ENCODE results near the gene IMPA2.

Gene IMPA2

GRCh38 chr18:11991021-11991795 lies 9.9 kb downstream of the IMPA2 start:
- DNase-seq: no peak

DNA sequence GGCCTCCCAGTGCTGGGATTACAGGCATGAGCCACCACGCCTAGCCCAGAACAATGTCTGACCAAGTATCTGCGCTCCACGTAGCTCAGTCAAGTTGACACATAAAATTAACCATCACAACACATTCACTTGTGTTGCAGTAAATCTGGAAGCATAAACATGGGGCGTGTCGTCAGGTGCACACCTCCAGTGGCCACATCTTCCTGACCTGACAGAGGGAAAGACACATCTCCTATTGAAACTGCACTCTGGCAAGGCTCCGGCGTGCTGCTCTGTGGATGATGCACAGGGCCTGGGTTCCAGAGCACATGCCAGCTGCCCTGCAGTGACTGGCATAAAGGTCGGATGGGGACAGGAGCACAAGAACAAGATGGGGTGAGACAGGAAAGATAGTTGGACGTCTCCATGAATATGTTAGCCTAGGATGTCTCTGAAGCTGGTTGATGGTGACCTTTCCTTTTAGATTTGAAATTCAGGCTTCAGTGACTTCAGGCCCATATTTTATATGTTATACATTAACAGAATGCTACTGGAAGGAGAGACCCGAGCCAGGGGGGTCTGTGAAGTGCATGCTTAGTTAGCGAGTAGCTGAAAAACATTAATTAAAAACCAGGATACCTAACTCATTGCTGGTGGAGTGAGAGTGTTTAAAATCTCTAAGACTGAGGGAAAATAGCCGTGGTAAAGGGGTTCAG lies 10.9 kb downstream of the IMPA2 start:
- DNase-seq: no peak

- no peak for DNase-seq
Observed at GRCh38 chr18:11993264-11993916, 12.1 kb downstream of the IMPA2 start.

- no peak for DNase-seq
Observed at GRCh38 chr18:11994336-11994702, 13.0 kb downstream of the IMPA2 start.

DNA sequence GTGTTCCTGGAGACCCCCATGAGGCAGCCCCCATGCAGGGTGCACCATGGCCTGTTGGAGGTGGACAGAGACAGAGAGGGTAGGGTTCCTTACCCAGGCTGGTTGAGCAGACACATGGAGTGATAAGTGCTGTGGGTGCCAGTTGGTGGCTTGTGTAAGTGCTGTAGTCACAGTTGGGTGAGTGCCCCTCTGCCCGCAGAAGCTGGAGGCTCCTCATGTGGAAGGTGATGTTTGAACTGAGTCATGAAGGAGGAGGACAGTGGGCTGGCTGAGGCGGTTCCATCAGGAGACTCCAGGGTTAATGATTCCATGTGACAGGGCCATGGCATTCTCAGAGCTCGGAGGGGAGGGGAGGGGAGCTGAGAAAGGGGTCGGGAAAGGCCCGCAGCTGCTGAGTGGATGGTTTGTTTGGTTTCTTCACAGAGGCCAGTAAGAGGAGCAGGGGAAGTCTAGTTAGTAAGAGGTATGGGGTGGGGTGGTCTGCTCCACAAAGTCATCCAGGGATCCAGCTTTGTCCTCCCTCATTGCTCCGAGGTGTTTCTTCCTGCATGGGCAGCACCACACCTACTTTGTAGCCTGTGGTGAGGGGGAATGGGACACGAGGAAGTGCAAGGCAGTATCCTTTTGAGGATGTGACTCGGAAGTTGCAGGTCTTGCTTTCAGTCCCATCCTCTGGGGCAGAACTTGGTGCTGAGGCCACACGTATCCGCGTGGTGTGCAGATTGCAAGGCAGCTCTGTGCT lies 13.6 kb downstream of the IMPA2 start:
- no peak for DNase-seq

- no peak for DNase-seq
Observed at GRCh38 chr18:11995445-11996189, 14.3 kb downstream of the IMPA2 start.

- DNase-seq: no peak
Observed at GRCh38 chr18:11996190-11996754, 15.0 kb downstream of the IMPA2 start.

- DNase-seq: no peak
Observed at GRCh38 chr18:11996907-11997306, 15.6 kb downstream of the IMPA2 start.

DNA sequence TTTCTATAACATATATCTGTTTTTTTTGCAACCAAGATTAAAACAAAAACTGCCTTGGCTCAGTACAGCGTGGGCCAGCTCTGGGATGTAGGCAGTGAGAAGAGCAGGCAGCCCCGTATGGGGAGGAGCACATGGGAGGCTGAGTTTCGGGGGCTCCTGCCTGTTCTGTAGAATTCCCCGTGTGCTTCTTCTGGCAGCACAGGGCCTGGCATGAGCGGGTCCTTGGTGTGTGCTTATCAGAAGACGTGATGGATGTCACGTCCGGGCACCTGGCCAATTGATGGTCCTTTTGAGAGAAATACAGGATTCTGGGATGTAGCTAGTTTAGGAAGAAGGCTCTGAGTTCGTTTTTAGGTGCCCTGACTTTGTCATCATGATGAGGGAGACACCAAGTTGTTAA lies 16.2 kb downstream of the IMPA2 start:
- no peak for DNase-seq

GRCh38 chr18:11998193-11998592 lies 16.9 kb downstream of the IMPA2 start:
- no peak for DNase-seq

GRCh38 chr18:11999429-11999828 lies 18.1 kb downstream of the IMPA2 start:
- no peak for DNase-seq

- DNase-seq: no peak
Observed at GRCh38 chr18:12000072-12000659, 18.9 kb downstream of the IMPA2 start.

DNA sequence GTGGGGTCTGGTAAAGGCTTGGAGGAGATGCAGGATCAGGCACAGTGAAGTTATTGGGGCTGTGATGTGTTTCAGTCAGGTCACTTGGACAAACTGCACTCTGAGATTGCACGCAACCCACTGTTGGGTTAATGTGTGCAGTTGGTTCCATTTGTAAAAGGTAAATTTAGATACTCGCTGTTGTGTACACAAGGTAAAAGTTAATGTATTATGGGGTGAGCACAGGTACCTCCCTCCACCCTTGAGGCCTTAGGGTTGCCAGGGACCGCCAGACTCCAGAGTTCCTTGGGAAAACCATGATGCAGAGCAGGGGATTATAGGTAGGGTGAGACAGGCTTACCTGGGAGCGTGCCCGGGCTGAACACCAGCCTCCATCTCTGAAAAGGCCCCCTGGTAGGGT lies 20.1 kb downstream of the IMPA2 start:
- DNase-seq: no peak

- no peak for DNase-seq
Observed at GRCh38 chr18:12003894-12004293, 22.6 kb downstream of the IMPA2 start.

GRCh38 chr18:12005538-12006487 lies 24.5 kb downstream of the IMPA2 start:
- DNase-seq: no peak

DNA sequence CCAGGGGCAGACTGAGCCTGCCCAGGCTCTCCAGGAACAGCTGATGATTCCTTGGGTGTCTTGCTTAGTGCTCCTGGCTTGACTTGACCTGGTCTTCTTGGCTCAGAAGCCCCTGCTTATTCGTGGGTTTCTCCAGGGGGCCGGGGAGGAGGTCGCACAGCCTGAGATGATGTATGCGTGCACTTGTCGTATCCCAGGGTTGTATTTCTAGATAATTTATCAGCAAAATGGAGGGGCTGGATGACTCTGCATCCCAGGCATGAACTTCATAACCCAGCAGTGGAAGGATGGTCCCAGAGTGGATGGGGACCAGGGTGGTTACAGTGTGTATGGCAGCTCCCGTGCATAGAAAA lies 25.2 kb downstream of the IMPA2 start:
- DNase-seq: no peak

DNA sequence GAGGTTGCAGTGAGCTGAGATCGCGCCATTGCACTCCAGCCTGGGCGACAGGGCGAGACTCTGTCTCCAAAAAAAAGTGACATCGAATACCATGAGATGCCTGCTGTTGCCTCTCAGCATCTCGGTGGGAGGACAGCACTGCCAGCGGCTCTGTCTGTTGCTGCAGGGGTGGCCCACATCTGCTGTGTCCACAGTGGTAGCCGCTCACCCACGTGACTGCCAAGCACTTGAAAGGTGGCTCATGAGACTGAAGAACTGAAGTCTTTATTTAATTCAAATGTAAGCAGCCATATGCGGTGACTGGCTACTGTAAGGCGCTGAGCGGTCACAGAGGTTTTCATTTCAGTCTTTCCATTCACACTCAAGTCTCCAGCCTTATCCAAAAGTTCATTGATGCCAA lies 25.8 kb downstream of the IMPA2 start:
- no peak for DNase-seq

GRCh38 chr18:12008181-12008767 lies 27.0 kb downstream of the IMPA2 start:
- DNase-seq: no peak

- no peak for DNase-seq
Observed at GRCh38 chr18:12008842-12009580, 27.7 kb downstream of the IMPA2 start.
